H1 (cell line): ENCODE results near the gene ZNF683. TPM values are rescaled to one million over a fixed set of nuclear protein-coding genes. Genes with fewer than 3 reads are reported as not detected.

Experiments
- CTCF ChIA-PET: fragments of 300-600 bp; sonication (Branson Sonifier 250); formaldehyde crosslinking; loops from one replicate; lab custom pipeline; 2021; ENCODE audit not compliant: partially characterized antibody; lab: Charles Lee
- POLR2A ChIA-PET: fragments of 300-600 bp; sonication (Branson Sonifier 250); formaldehyde crosslinking; loops from one replicate; lab custom pipeline; 2021; ENCODE audit warnings: inconsistent platforms; ENCODE audit not compliant: partially characterized antibody; lab: Charles Lee
- DNase-seq, 2 experiments: peaks; one replicate each; pipeline versions ENCODE4 v3.0.0 to v3.0.0-alpha.2; 2010 to 2022; ENCODE audit warnings: low spot score in 2 of 2, low read depth in 1 of 2, mixed read lengths in 1 of 2
- FAIRE-seq: peaks from 2 replicates; lab custom pipeline; 2011; peaks lifted over from hg19 to GRCh38; lab: Jason Lieb, UNC
- H2AFZ ChIP-seq: 2 replicates; pipeline ENCODE4 v1.8.1; 2012; ENCODE audit warnings: low read length, inconsistent platforms
- H2AK5ac ChIP-seq: 2 replicates; pipeline ENCODE4 v1.6.1; 2013; ENCODE audit warnings: low read depth, low read length
- H2BK120ac ChIP-seq: replicated peaks from 2 replicates; pipeline ENCODE3; 2013; ENCODE audit warnings: low read depth, low read length, inconsistent platforms
- H2BK12ac ChIP-seq: 2 replicates; pipeline ENCODE4 v1.6.1; 2013; ENCODE audit warnings: low read depth, low read length
- H2BK15ac ChIP-seq: 2 replicates; pipeline ENCODE4 v1.6.1; 2013; ENCODE audit warnings: low read length
- H2BK20ac ChIP-seq: 2 replicates; pipeline ENCODE4 v1.6.1; 2013; ENCODE audit warnings: low read length
- H2BK5ac ChIP-seq: 2 replicates; pipeline ENCODE4 v1.6.1; 2013; ENCODE audit warnings: low read depth, low read length
- H3K14ac ChIP-seq: 2 replicates; pipeline ENCODE4 v1.6.1; 2013; ENCODE audit warnings: inconsistent platforms; ENCODE audit not compliant: insufficient read length
- H3K18ac ChIP-seq: 2 replicates; pipeline ENCODE4 v1.6.1; 2013; ENCODE audit warnings: low read length; ENCODE audit errors: extremely low read depth
- H3K23ac ChIP-seq: 2 replicates; pipeline ENCODE4 v1.6.1; 2013; ENCODE audit warnings: inconsistent platforms; ENCODE audit not compliant: insufficient read length
- H3K23me2 ChIP-seq: 2 replicates; pipeline ENCODE4 v1.6.1; 2013; ENCODE audit warnings: low read depth, low read length
- H3K27ac ChIP-seq: 2 replicates; pipeline ENCODE4 v1.6.1; 2011; ENCODE audit warnings: low read depth, low read length, inconsistent platforms
- H3K27me3 ChIP-seq, 4 experiments: replicated peaks in 1 of 4; 1 replicate in 1 of 4; 2 replicates in 3 of 4; pipeline versions ENCODE4 v1.6.1 to v1.8.1; 2011 to 2013; ENCODE audit warnings: low read length in 3 of 4, mild to moderate bottlenecking in 3 of 4, inconsistent platforms in 2 of 4, mixed read lengths in 2 of 4, moderate library complexity in 1 of 4; ENCODE audit not compliant: control insufficient read depth in 3 of 4, insufficient read depth in 3 of 4; ENCODE audit errors: extremely low read depth in 1 of 4
- H3K36me3 ChIP-seq, 4 experiments: 2 replicates each; pipeline versions ENCODE4 v1.6.1 to v1.8.1; 2011 to 2013; ENCODE audit warnings: mild to moderate bottlenecking in 4 of 4, low read length in 3 of 4, moderate library complexity in 2 of 4, control low read depth in 1 of 4, inconsistent platforms in 1 of 4; ENCODE audit not compliant: insufficient read depth in 4 of 4, control insufficient read depth in 2 of 4
- H3K4ac ChIP-seq: replicated peaks from 2 replicates; pipeline ENCODE3; 2013; ENCODE audit warnings: low read length, low read depth, mixed read lengths, inconsistent platforms; ENCODE audit not compliant: insufficient read length
- H3K4me1 ChIP-seq, 4 experiments: replicated peaks in 1 of 4; 1 replicate in 1 of 4; 2 replicates in 3 of 4; pipeline versions ENCODE4 v1.6.1 to v1.8.1; 2011 to 2013; ENCODE audit warnings: low read length in 3 of 4, inconsistent platforms in 2 of 4, mixed read lengths in 1 of 4; ENCODE audit not compliant: insufficient read depth in 4 of 4, control insufficient read depth in 3 of 4
- H3K4me2 ChIP-seq, 2 experiments: 2 replicates each; pipeline versions ENCODE4 v1.6.1 to v1.8.1; 2011 to 2013; ENCODE audit warnings: low read depth in 2 of 2, low read length in 2 of 2, control low read depth in 1 of 2, inconsistent platforms in 1 of 2, mild to moderate bottlenecking in 1 of 2; ENCODE audit not compliant: insufficient read depth in 1 of 2
- H3K4me3 ChIP-seq, 4 experiments: fragments of 200-600, 300-600 bp in 1 of 4; sonication (generic), shearing (Covaris generic), sonication (Bioruptor Twin) in 1 of 4; 2 replicates each; pipeline versions ENCODE4 v1.5.1 to v1.8.1; 2011 to 2016; ENCODE audit warnings: low read length in 4 of 4, low read depth in 3 of 4, control low read depth in 2 of 4, inconsistent platforms in 2 of 4, mild to moderate bottlenecking in 2 of 4, mixed read lengths in 1 of 4, moderate library complexity in 1 of 4; ENCODE audit not compliant: insufficient read depth in 2 of 4; ENCODE audit errors: extremely low read depth in 1 of 4
- H3K56ac ChIP-seq: replicated peaks from 2 replicates; pipeline ENCODE3; 2013; ENCODE audit warnings: low read depth, mild to moderate bottlenecking, mixed read lengths, low read length, inconsistent platforms; ENCODE audit not compliant: insufficient read length
- H3K79me1 ChIP-seq: 2 replicates; pipeline ENCODE4 v1.6.1; 2013; ENCODE audit warnings: low read depth, low read length, control low read depth
- H3K79me2 ChIP-seq, 2 experiments: 2 replicates each; pipeline versions ENCODE4 v1.6.1 to v1.8.1; 2012 to 2013; ENCODE audit warnings: low read length in 2 of 2, mild to moderate bottlenecking in 2 of 2, inconsistent platforms in 1 of 2; ENCODE audit not compliant: insufficient read depth in 2 of 2, control insufficient read depth in 1 of 2
- H3K9ac ChIP-seq, 4 experiments: replicated peaks in 1 of 4; 1 replicate in 1 of 4; 2 replicates in 3 of 4; pipeline versions ENCODE4 v1.6.1 to v1.8.1; 2011 to 2013; ENCODE audit warnings: low read depth in 3 of 4, low read length in 3 of 4, control low read depth in 2 of 4, mild to moderate bottlenecking in 2 of 4, moderate library complexity in 2 of 4, inconsistent platforms in 1 of 4; ENCODE audit errors: extremely low read depth in 1 of 4
- H3K9me3 ChIP-seq, 2 experiments: 2 replicates each; pipeline versions ENCODE4 v1.6.1 to v1.8.1; 2012 to 2013; ENCODE audit warnings: mild to moderate bottlenecking in 2 of 2, moderate library complexity in 2 of 2, control low read depth in 1 of 2, inconsistent platforms in 1 of 2, low read depth in 1 of 2, low read length in 1 of 2, mixed read lengths in 1 of 2; ENCODE audit not compliant: insufficient read depth in 2 of 2
- H4K20me1 ChIP-seq, 2 experiments: replicated peaks in 1 of 2; 2 replicates each; pipeline versions ENCODE3 to v1.8.1; 2011 to 2013; ENCODE audit warnings: inconsistent platforms in 2 of 2, low read length in 2 of 2, mild to moderate bottlenecking in 1 of 2; ENCODE audit not compliant: insufficient read depth in 2 of 2, control insufficient read depth in 1 of 2
- H4K5ac ChIP-seq: 2 replicates; pipeline ENCODE4 v1.6.1; 2013; ENCODE audit warnings: low read length, low read depth, mixed read lengths, inconsistent platforms; ENCODE audit not compliant: insufficient read length
- H4K8ac ChIP-seq: 2 replicates; pipeline ENCODE4 v1.8.0; 2013; ENCODE audit warnings: mild to moderate bottlenecking, moderate library complexity, low read length, inconsistent platforms; ENCODE audit not compliant: insufficient read depth; ENCODE audit errors: extremely low read depth
- H4K91ac ChIP-seq: replicated peaks from 2 replicates; pipeline ENCODE3; 2013; ENCODE audit warnings: low read length, mixed read lengths, inconsistent platforms; ENCODE audit not compliant: insufficient read length
- WGBS, 2 experiments: shearing (Covaris generic) in 1 of 2; methylation state at CpG; one replicate each; pipeline versions ENCODE4 v1.1.6 to v1.1.7; 2013 to 2015; ENCODE audit warnings: low lambda C conversion rate in 2 of 2, mixed read lengths in 2 of 2, inconsistent platforms in 1 of 2, low coverage in 1 of 2, missing lambda C conversion rate in 1 of 2; ENCODE audit not compliant: insufficient replicate concordance in 2 of 2, insufficient coverage in 1 of 2, insufficient read length in 1 of 2; ENCODE audit errors: extremely low coverage in 1 of 2, missing lambda C conversion rate in 1 of 2; 5-methylcytosine and 5-hydroxymethylcytosine counted together
- polyA plus RNA-seq, 7 experiments: library from polyadenylated mRNA; depleted of rRNA in 3 of 7; stranded (reverse) in 5 of 7; unstranded in 2 of 7; fragments of >200 nt in 5 of 7; fragments of 200-250 nt in 2 of 7; gene quantifications; 1 replicate in 5 of 7; 2 replicates in 1 of 7; 4 replicates in 1 of 7; pipeline versions ENCODE4 v1.2.1 to v1.2.3, GENCODE V29; 2011 to 2013; ENCODE audit warnings: missing spikeins in 2 of 7, mixed read lengths in 2 of 7
- total RNA-seq: library from RNA; stranded (reverse); fragmentation: NEBNext Ultra II Directional; extraction: Animal tissue kit (Norgen Biotek cat#: 25700); gene quantifications from 2 replicates; pipeline ENCODE4 v1.2.1, GENCODE V29; 2021
- TF ChIP-seq, protein P1 (sequence below): IDR thresholded peaks from 2 replicates; pipeline ENCODE4 v1.6.1; 2011; ENCODE audit warnings: low read depth, mild to moderate bottlenecking, low read length; ENCODE audit not compliant: insufficient read depth

The ZNF683 gene
- total and polyA plus RNA-seq, 2 of the 8 experiments (the other 6 are each of a cell fraction or from before 2014, with no cell fraction given): not detected

DNA sequence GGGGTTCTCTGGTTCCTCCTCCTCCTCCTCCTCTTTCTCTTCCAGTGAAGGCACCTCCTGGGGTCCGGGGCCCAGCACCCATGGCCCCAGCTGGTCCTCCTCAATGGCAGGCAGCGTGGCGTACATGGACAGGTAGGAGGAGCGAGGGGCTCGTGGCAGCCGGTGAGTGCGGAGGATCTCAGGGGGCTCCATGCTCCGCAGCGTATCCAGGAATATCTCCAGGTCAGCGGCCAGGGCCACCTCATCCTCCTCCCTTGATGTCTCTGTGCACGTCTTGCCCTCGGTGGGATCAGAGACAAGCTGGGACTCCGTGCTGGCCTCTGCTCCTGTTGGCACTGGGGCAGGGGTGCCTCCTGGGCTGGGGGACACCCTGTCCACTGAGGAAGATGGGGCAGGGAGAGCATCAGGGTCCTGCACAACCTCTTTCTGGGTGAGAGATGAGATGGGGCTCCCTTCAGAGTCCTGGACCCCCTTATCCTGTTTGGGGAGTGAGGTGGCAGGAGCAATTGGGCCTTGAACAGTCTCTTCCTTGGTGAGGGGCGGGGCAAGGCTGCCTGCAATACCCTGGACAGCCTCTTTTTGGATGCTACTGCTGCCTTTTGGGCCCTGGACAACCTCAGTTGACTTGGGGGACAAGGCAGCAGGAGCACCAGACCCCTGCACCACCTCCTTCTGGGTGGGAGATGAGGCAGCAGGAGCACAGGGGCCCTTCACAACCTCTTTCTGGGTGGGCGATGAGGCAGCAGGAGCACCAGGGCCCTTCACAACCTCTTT, 28.2 kb downstream of the ZNF683 start:
- Histone ChIP-seq H4K8ac (no peak overlapping the region), H2BK15ac (no peak overlapping the region), H3K4me1 (no peaks in the 10 kb centered on the region; a peak in 2 of 7 replicates), H4K20me1 (no peaks in the 10 kb centered on the region), H3K56ac (no peak overlapping the region), H2BK120ac (no peak overlapping the region), H3K9me3 (no peaks in the 10 kb centered on the region), H3K4ac (no peak overlapping the region), H3K9ac (no peak overlapping the region), H3K4me2 (no peak overlapping the region), H3K27ac (no peak overlapping the region), H4K91ac (no peak overlapping the region), H3K14ac (no peak overlapping the region), H2AFZ (no peak overlapping the region), H3K79me2 (no peaks in the 10 kb centered on the region), H3K23me2 (no peaks in the 10 kb centered on the region), H3K36me3 (no peaks in the 10 kb centered on the region), H2BK5ac (no peak overlapping the region), H2BK12ac (no peak overlapping the region)
- no peak for DNase-seq
- FAIRE-seq: no peak
- CTCF ChIA-PET: interaction anchor here (6.8 to 57.0 kb wide), 2 partner anchors 18 to 51 kb away, joined by 58 to 1530 read pairs; partner anchors contain the start of genes SH3BGRL3 and UBXN11
- TF ChIP-seq, protein P1, sequence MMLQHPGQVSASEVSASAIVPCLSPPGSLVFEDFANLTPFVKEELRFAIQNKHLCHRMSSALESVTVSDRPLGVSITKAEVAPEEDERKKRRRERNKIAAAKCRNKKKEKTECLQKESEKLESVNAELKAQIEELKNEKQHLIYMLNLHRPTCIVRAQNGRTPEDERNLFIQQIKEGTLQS: no peak
- TF ChIP-seq, all 59 proteins: peak for 0
- Histone ChIP-seq H3K27me3 (no peaks in the 10 kb centered on the region), H3K23ac (no peak overlapping the region), H3K79me1 (no peaks in the 10 kb centered on the region), H4K5ac (no peak overlapping the region), H2BK20ac (no peak overlapping the region), H3K18ac (no peak overlapping the region), H3K4me3 (no peak overlapping the region), H2AK5ac (no peak overlapping the region)
- 92% methylated on average over 15 of the region's 15 CpGs; no CpG with 5 or more reads in 1 of the 2 experiments for WGBS, 2 experiments
- POLR2A ChIA-PET: interaction anchor here (1.1 to 2.7 kb wide), 3 partner anchors 10 to 66 kb away, joined by 3 to 10 read pairs (median 5); partner anchors contain the start of genes CRYBG2 and LIN28A
